Measurements from ENCODE around the gene THOC6. TPM values are rescaled to one million over a fixed set of nuclear protein-coding genes. Genes with fewer than 3 reads are reported as not detected.

The THOC6 gene
- total RNA-seq, 1 experiment from 2014 or later, result 56.7 TPM

DNA sequence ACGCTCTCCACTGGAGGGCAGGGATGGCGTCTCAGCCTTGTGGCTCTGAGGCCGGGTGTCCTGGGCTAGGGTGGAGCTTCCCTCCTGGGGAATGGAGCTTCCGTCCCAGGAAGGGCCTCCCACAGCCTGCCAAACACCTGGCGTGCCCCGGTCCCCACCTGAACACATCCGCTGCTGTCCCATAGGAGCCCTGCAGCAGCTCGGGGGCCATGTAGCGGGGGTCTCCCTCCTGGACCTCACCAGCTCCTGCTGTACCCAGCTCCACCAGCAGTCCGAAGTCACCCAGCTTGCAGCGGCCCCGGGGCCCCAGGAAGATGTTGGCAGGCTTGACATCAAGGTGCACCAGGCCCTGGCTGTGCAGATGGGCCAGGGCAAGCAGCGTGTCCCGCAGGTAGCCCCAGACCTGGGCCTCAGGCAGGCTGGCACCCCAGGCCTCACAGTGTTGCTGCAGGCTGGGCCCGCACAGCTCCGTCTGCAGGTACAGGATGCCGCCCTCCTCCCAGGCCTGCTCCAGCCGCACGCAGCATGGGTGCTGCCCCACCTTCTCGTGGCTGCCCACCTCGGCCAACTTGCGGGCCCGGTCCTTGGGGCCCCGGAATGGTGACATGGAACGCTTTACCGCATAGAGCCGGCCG, 48.6 kb upstream of the THOC6 start:
- no peaks in the 10 kb centered on the region for H3K27me3 ChIP-seq (ENCODE audit: control insufficient read depth, insufficient read depth, low read length)
- in situ Hi-C loops (cut with HindIII; ENCODE audit: low pct_unique_long_range_greater_than_20kb, low sequenced_read_pairs), result no loop called here
- H3K9me3 ChIP-seq (ENCODE audit: control insufficient read depth, insufficient read depth, low read depth, low read length), result no peaks in the 10 kb centered on the region
- peaks cover 58% of the 10 kb centered on the region for H3K4me1 ChIP-seq (ENCODE audit: control insufficient read depth, insufficient read depth, low read length)
- POLR2A ChIA-PET, result interaction anchor here (0.6 kb wide), 1 partner anchor 725 kb away, joined by 15 read pairs; no protein-coding TSS in a partner anchor
- ATAC-seq, result no peak
- TF ChIP-seq, protein P1, sequence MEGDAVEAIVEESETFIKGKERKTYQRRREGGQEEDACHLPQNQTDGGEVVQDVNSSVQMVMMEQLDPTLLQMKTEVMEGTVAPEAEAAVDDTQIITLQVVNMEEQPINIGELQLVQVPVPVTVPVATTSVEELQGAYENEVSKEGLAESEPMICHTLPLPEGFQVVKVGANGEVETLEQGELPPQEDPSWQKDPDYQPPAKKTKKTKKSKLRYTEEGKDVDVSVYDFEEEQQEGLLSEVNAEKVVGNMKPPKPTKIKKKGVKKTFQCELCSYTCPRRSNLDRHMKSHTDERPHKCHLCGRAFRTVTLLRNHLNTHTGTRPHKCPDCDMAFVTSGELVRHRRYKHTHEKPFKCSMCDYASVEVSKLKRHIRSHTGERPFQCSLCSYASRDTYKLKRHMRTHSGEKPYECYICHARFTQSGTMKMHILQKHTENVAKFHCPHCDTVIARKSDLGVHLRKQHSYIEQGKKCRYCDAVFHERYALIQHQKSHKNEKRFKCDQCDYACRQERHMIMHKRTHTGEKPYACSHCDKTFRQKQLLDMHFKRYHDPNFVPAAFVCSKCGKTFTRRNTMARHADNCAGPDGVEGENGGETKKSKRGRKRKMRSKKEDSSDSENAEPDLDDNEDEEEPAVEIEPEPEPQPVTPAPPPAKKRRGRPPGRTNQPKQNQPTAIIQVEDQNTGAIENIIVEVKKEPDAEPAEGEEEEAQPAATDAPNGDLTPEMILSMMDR (IDR thresholded peaks at IDR 0.05), result no peak
- TF ChIP-seq TCF7L2 (IDR thresholded peaks at IDR 0.05; ENCODE audit: low read depth, low read length) (no peak), SIN3A (IDR thresholded peaks at IDR 0.05; ENCODE audit: borderline replicate concordance, insufficient read depth, low read depth, low read length) (no peak), POLR2AphosphoS5 (IDR thresholded peaks at IDR 0.05; ENCODE audit: low read depth, low read length) (no peak)
- TF ChIP-seq, protein P2, sequence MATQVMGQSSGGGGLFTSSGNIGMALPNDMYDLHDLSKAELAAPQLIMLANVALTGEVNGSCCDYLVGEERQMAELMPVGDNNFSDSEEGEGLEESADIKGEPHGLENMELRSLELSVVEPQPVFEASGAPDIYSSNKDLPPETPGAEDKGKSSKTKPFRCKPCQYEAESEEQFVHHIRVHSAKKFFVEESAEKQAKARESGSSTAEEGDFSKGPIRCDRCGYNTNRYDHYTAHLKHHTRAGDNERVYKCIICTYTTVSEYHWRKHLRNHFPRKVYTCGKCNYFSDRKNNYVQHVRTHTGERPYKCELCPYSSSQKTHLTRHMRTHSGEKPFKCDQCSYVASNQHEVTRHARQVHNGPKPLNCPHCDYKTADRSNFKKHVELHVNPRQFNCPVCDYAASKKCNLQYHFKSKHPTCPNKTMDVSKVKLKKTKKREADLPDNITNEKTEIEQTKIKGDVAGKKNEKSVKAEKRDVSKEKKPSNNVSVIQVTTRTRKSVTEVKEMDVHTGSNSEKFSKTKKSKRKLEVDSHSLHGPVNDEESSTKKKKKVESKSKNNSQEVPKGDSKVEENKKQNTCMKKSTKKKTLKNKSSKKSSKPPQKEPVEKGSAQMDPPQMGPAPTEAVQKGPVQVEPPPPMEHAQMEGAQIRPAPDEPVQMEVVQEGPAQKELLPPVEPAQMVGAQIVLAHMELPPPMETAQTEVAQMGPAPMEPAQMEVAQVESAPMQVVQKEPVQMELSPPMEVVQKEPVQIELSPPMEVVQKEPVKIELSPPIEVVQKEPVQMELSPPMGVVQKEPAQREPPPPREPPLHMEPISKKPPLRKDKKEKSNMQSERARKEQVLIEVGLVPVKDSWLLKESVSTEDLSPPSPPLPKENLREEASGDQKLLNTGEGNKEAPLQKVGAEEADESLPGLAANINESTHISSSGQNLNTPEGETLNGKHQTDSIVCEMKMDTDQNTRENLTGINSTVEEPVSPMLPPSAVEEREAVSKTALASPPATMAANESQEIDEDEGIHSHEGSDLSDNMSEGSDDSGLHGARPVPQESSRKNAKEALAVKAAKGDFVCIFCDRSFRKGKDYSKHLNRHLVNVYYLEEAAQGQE (IDR thresholded peaks at IDR 0.05; ENCODE audit: insufficient read depth in 1 of 2, low read depth in 2 of 2, low read length in 1 of 2), result no peak
- intact Hi-C loops (cut with micrococcal nuclease; ENCODE audit: unreplicated experiment), result no loop called here
- no TSS peak for BruUV-seq (replicated peaks)
- DNase-seq (ENCODE audit: low read depth, low spot score), result no peak
- H3K4me3 ChIP-seq (ENCODE audit: low read depth in 2 of 2, low read length in 2 of 2), result no peak overlapping the region
- CTCF ChIA-PET, result interaction anchor here (0.6 kb wide), 1 partner anchor 301 kb away, joined by 3 read pairs; no protein-coding TSS in a partner anchor
- no peak overlapping the region for H3K27ac ChIP-seq (ENCODE audit: low read length)
- H3K36me3 ChIP-seq (ENCODE audit: control insufficient read depth, insufficient read depth, low read length), result peaks cover 2% of the 10 kb centered on the region; the same call in 1 of the 2 replicates

DNA sequence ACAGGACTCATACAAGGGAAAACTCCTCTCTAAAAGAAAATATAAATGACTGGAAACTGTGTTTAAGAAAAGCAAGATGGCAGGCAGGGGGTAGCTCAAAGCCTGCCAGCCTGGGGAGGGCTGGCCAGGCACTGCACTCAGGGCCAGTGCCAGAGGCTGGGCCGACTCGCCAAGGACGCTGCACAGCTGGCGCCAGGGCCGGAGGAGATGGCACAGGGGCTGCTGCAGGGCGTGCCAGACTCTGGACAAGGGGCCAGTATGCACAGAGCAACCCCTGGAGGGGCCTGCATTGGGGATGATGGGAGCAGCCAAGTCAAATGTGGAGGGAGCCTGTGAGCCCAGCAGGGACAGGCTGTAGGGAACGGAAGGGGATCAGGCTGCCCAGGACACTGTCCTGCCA, 47.6 kb upstream of the THOC6 start:
- Histone ChIP-seq H3K27me3 (ENCODE audit: control insufficient read depth, insufficient read depth, low read length) (no peaks in the 10 kb centered on the region), H3K4me3 (ENCODE audit: low read depth in 2 of 2, low read length in 2 of 2) (no peak overlapping the region), H3K27ac (ENCODE audit: low read length) (no peak overlapping the region), H3K4me1 (ENCODE audit: control insufficient read depth, insufficient read depth, low read length) (peaks cover 55% of the 10 kb centered on the region), H3K9me3 (ENCODE audit: control insufficient read depth, insufficient read depth, low read depth, low read length) (no peaks in the 10 kb centered on the region), H3K36me3 (ENCODE audit: control insufficient read depth, insufficient read depth, low read length) (peaks cover 2% of the 10 kb centered on the region; the same call in 1 of the 2 replicates)
- intact Hi-C loops (cut with micrococcal nuclease; ENCODE audit: unreplicated experiment) (no loop called here), in situ Hi-C loops (cut with HindIII; ENCODE audit: low pct_unique_long_range_greater_than_20kb, low sequenced_read_pairs) (no loop called here)
- ChIA-PET CTCF (interaction anchor here (0.6 kb wide), 1 partner anchor 301 kb away, joined by 3 read pairs; no protein-coding TSS in a partner anchor), POLR2A (no interaction called here)
- ATAC-seq (no peak), DNase-seq (ENCODE audit: low read depth, low spot score) (no peak)
- no TSS peak for BruUV-seq (replicated peaks)
- TF ChIP-seq, protein P1 (IDR thresholded peaks at IDR 0.05), result no peak
